Immature natural killer cell (primary cell): Measurements from ENCODE around the gene TTYH3. TPM values are rescaled to one million over a fixed set of nuclear protein-coding genes. Genes with fewer than 3 reads are reported as not detected.

Experiments used
- DNase-seq, 3 donors: peaks; one replicate each; pipeline ENCODE4 v3.0.0; 2022; ENCODE audit warnings: mixed read lengths in 1 of 3
- H3K27ac Mint-ChIP-seq, 6 donors: one replicate each; pipeline ENCODE4 v1.8.0; 2020; ENCODE audit warnings: mixed read lengths in 6 of 6, mild to moderate bottlenecking in 5 of 6, inconsistent platforms in 4 of 6, moderate library complexity in 3 of 6
- H3K27me3 Mint-ChIP-seq, 3 donors: one replicate each; pipeline ENCODE4 v1.8.0; 2020 to 2021; ENCODE audit warnings: low read depth in 3 of 3, mild to moderate bottlenecking in 3 of 3, mixed read lengths in 3 of 3, moderate library complexity in 3 of 3, inconsistent platforms in 1 of 3
- H3K36me3 Mint-ChIP-seq, 3 donors: one replicate each; pipeline ENCODE4 v1.8.0; 2020; ENCODE audit warnings: mixed read lengths in 3 of 3, inconsistent platforms in 2 of 3, mild to moderate bottlenecking in 2 of 3
- H3K4me1 Mint-ChIP-seq, 2 donors: one replicate each; pipeline ENCODE4 v1.8.0; 2020; ENCODE audit warnings: inconsistent platforms in 2 of 2, mild to moderate bottlenecking in 2 of 2, mixed read lengths in 2 of 2, moderate library complexity in 1 of 2
- H3K4me3 Mint-ChIP-seq, 5 donors: one replicate each; pipeline ENCODE4 v1.8.0; 2020; ENCODE audit warnings: mild to moderate bottlenecking in 5 of 5, mixed read lengths in 5 of 5, inconsistent platforms in 3 of 5, moderate library complexity in 3 of 5
- H3K9me3 Mint-ChIP-seq, 6 donors: one replicate each; pipeline ENCODE4 v1.8.0; 2020; ENCODE audit warnings: mild to moderate bottlenecking in 6 of 6, mixed read lengths in 6 of 6, inconsistent platforms in 4 of 6, moderate library complexity in 3 of 6
- polyA plus RNA-seq, 3 donors: library from polyadenylated mRNA; unstranded; fragments of 300-500 nt; fragmentation: Illumina TruSeq; gene quantifications; one replicate each; pipeline ENCODE4 v1.2.3, GENCODE V29; 2021

Gene TTYH3
- polyA plus RNA-seq, 3 donors from 2014 or later: 1.3 to 3.2 (median 1.6) TPM

- peaks cover 0 to 9% (median 3%) of the 10 kb centered on the region in 3 donors for H3K27me3 Mint-ChIP-seq
- H3K9me3 Mint-ChIP-seq: no peaks in the 10 kb centered on the region
- H3K36me3 Mint-ChIP-seq: no peaks in the 10 kb centered on the region
- peaks cover 13 to 31% of the 10 kb centered on the region in 2 donors for H3K4me1 Mint-ChIP-seq
- H3K4me3 Mint-ChIP-seq: no peak overlapping the region
- DNase-seq: no peak
- H3K27ac Mint-ChIP-seq: no peak overlapping the region
Observed at GRCh38 chr7:2646680-2647571, 15.1 kb downstream of the TTYH3 start.

- H3K36me3 Mint-ChIP-seq: no peaks in the 10 kb centered on the region
- H3K4me1 Mint-ChIP-seq: peaks cover 18 to 37% of the 10 kb centered on the region in 2 donors
- no peak overlapping the region for H3K4me3 Mint-ChIP-seq
- no peak for DNase-seq
- H3K27ac Mint-ChIP-seq: no peak overlapping the region
- no peaks in the 10 kb centered on the region for H3K9me3 Mint-ChIP-seq
- H3K27me3 Mint-ChIP-seq: peaks cover 0 to 9% (median 3%) of the 10 kb centered on the region in 3 donors
Observed at GRCh38 chr7:2647594-2648172, 15.9 kb downstream of the TTYH3 start.

- Mint-ChIP-seq H3K36me3 (no peaks in the 10 kb centered on the region), H3K27ac (no peak overlapping the region), H3K27me3 (peaks cover 0 to 9% (median 3%) of the 10 kb centered on the region in 3 donors), H3K9me3 (no peaks in the 10 kb centered on the region), H3K4me3 (no peak overlapping the region), H3K4me1 (peaks cover 18 to 32% of the 10 kb centered on the region in 2 donors)
- DNase-seq: no peak
Observed at GRCh38 chr7:2649139-2649838, 17.5 kb downstream of the TTYH3 start.

- Mint-ChIP-seq H3K4me3 (no peak overlapping the region), H3K4me1 (peaks cover 14 to 25% of the 10 kb centered on the region in 2 donors), H3K27ac (no peak overlapping the region), H3K27me3 (peaks cover 0 to 7% (median 3%) of the 10 kb centered on the region in 3 donors), H3K9me3 (no peaks in the 10 kb centered on the region), H3K36me3 (no peaks in the 10 kb centered on the region)
- DNase-seq: no peak
Observed at GRCh38 chr7:2649991-2650390, 18.2 kb downstream of the TTYH3 start.

GRCh38 chr7:2650451-2650850, 18.7 kb downstream of the TTYH3 start:
- peaks cover 9 to 21% of the 10 kb centered on the region in 2 donors for H3K4me1 Mint-ChIP-seq
- H3K4me3 Mint-ChIP-seq: no peak overlapping the region
- peaks cover 0 to 2% (median 0%) of the 10 kb centered on the region in 3 donors for H3K27me3 Mint-ChIP-seq
- peak overlapping the region in 2 of 6 donors; percentile 45 to 46 for H3K27ac Mint-ChIP-seq
- no peaks in the 10 kb centered on the region for H3K36me3 Mint-ChIP-seq
- no peaks in the 10 kb centered on the region for H3K9me3 Mint-ChIP-seq
- DNase-seq: no peak

GRCh38 chr7:2651336-2651735, 19.6 kb downstream of the TTYH3 start:
- H3K9me3 Mint-ChIP-seq: no peaks in the 10 kb centered on the region
- H3K4me3 Mint-ChIP-seq: no peak overlapping the region
- H3K27ac Mint-ChIP-seq: no peak overlapping the region
- peaks cover 5 to 12% of the 10 kb centered on the region in 2 donors for H3K4me1 Mint-ChIP-seq
- no peaks in the 10 kb centered on the region for H3K36me3 Mint-ChIP-seq
- no peaks in the 10 kb centered on the region for H3K27me3 Mint-ChIP-seq
- peak in 1 of 3 donors; percentile 14 for DNase-seq

- Mint-ChIP-seq H3K4me3 (no peak overlapping the region), H3K9me3 (no peaks in the 10 kb centered on the region), H3K4me1 (peaks cover 5 to 10% of the 10 kb centered on the region in 2 donors), H3K27me3 (peaks cover 0 to under 1% (median 0%) of the 10 kb centered on the region in 3 donors), H3K27ac (no peak overlapping the region), H3K36me3 (peaks cover under 1 to 2% (median 1%) of the 10 kb centered on the region in 3 donors)
- DNase-seq: no peak
Observed at GRCh38 chr7:2651847-2652735, 20.3 kb downstream of the TTYH3 start.

- Mint-ChIP-seq H3K27ac (no peak overlapping the region), H3K27me3 (peaks cover 0 to 2% (median 0%) of the 10 kb centered on the region in 3 donors), H3K36me3 (peaks cover 3 to 6% (median 4%) of the 10 kb centered on the region in 3 donors), H3K4me1 (peaks cover 5 to 12% of the 10 kb centered on the region in 2 donors), H3K4me3 (no peak overlapping the region), H3K9me3 (no peaks in the 10 kb centered on the region)
- DNase-seq: no peak
Observed at GRCh38 chr7:2652736-2653060, 20.9 kb downstream of the TTYH3 start.

- Mint-ChIP-seq H3K27ac (no peak overlapping the region), H3K4me3 (no peak overlapping the region), H3K9me3 (no peaks in the 10 kb centered on the region), H3K4me1 (peaks cover 5 to 10% of the 10 kb centered on the region in 2 donors), H3K36me3 (peaks cover 3 to 6% (median 4%) of the 10 kb centered on the region in 3 donors), H3K27me3 (peaks cover 0 to 2% (median 0%) of the 10 kb centered on the region in 3 donors)
- no peak for DNase-seq
Observed at GRCh38 chr7:2654059-2654458, 22.3 kb downstream of the TTYH3 start.

- DNase-seq: no peak
- H3K27ac Mint-ChIP-seq: no peak overlapping the region
- H3K9me3 Mint-ChIP-seq: no peaks in the 10 kb centered on the region
- peaks cover 3 to 6% (median 4%) of the 10 kb centered on the region in 3 donors for H3K36me3 Mint-ChIP-seq
- H3K4me1 Mint-ChIP-seq: peaks cover 5 to 10% of the 10 kb centered on the region in 2 donors
- no peak overlapping the region for H3K4me3 Mint-ChIP-seq
- H3K27me3 Mint-ChIP-seq: peaks cover 0 to 2% (median 0%) of the 10 kb centered on the region in 3 donors
Observed at GRCh38 chr7:2655870-2656614, 24.3 kb downstream of the TTYH3 start.

GRCh38 chr7:2657208-2657607, 25.4 kb downstream of the TTYH3 start:
- H3K4me1 Mint-ChIP-seq: peaks cover 4 to 8% of the 10 kb centered on the region in 2 donors
- no peak overlapping the region for H3K4me3 Mint-ChIP-seq
- peaks cover 0 to 2% (median 0%) of the 10 kb centered on the region in 3 donors for H3K27me3 Mint-ChIP-seq
- H3K27ac Mint-ChIP-seq: peak overlapping the region in 4 of 6 donors; percentile 21 to 63 (median 58)
- peaks cover 3 to 6% (median 4%) of the 10 kb centered on the region in 3 donors for H3K36me3 Mint-ChIP-seq
- no peaks in the 10 kb centered on the region for H3K9me3 Mint-ChIP-seq
- DNase-seq: no peak

GRCh38 chr7:2657920-2658671, 26.3 kb downstream of the TTYH3 start:
- H3K27ac Mint-ChIP-seq: no peak overlapping the region
- H3K36me3 Mint-ChIP-seq: peaks cover 3 to 6% (median 4%) of the 10 kb centered on the region in 3 donors
- peaks cover 0 to 3% of the 10 kb centered on the region in 2 donors for H3K4me1 Mint-ChIP-seq
- H3K27me3 Mint-ChIP-seq: peaks cover 0 to 2% (median 0%) of the 10 kb centered on the region in 3 donors
- no peak for DNase-seq
- H3K9me3 Mint-ChIP-seq: no peaks in the 10 kb centered on the region
- no peak overlapping the region for H3K4me3 Mint-ChIP-seq
